HUES64 (cell line): ENCODE data around the gene TGM6.

Experiments
- H3K27ac ChIP-seq: 2 replicates; pipeline ENCODE4 v1.7.0; 2013; ENCODE audit warnings: low read depth, low read length, inconsistent platforms
- H3K27me3 ChIP-seq: 2 replicates; pipeline ENCODE4 v1.6.1; 2013; ENCODE audit warnings: mild to moderate bottlenecking, low read length; ENCODE audit not compliant: insufficient read depth
- H3K36me3 ChIP-seq: 2 replicates; pipeline ENCODE4 v1.6.1; 2013; ENCODE audit warnings: mild to moderate bottlenecking, low read length; ENCODE audit not compliant: insufficient read depth
- H3K4me1 ChIP-seq: 2 replicates; pipeline ENCODE4 v1.6.1; 2013; ENCODE audit warnings: mild to moderate bottlenecking, low read length, moderate library complexity; ENCODE audit not compliant: insufficient read depth
- H3K4me3 ChIP-seq: 2 replicates; pipeline ENCODE4 v1.5.1; 2013; ENCODE audit warnings: mild to moderate bottlenecking, low read length, moderate library complexity
- H3K9ac ChIP-seq: 2 replicates; pipeline ENCODE4 v1.6.1; 2013; ENCODE audit warnings: mild to moderate bottlenecking, low read depth, low read length
- H3K9me3 ChIP-seq: 2 replicates; pipeline ENCODE4 v1.6.1; 2013; ENCODE audit warnings: low read depth, low read length; ENCODE audit not compliant: insufficient read depth
- WGBS: fragments of 150-250, 120-280 bp; methylation state at CpG from one replicate; pipeline ENCODE4 v1.1.7; 2013; ENCODE audit warnings: missing lambda C conversion rate; 5-methylcytosine and 5-hydroxymethylcytosine counted together

TGM6 gene

GRCh38 chr20:2341336-2341735 lies 39.4 kb upstream of the TGM6 start:
- Histone ChIP-seq H3K9ac (no peak overlapping the region), H3K27me3 (no peaks in the 10 kb centered on the region), H3K36me3 (no peaks in the 10 kb centered on the region), H3K9me3 (0 out of 2 replicates have a peak, but pooled peaks cover 2% of the 10 kb centered on the region), H3K4me1 (no peaks in the 10 kb centered on the region), H3K4me3 (no peak overlapping the region), H3K27ac (no peak overlapping the region)
- 90% methylated on average over 7 of the region's 7 CpGs for WGBS

- Histone ChIP-seq H3K4me3 (no peak overlapping the region), H3K27me3 (no peaks in the 10 kb centered on the region), H3K9ac (no peak overlapping the region), H3K27ac (no peak overlapping the region), H3K9me3 (0 out of 2 replicates have a peak, but pooled peaks cover 2% of the 10 kb centered on the region), H3K36me3 (no peaks in the 10 kb centered on the region), H3K4me1 (no peaks in the 10 kb centered on the region)
- WGBS: 94% methylated on average over 3 of the region's 3 CpGs
Measured at GRCh38 chr20:2342243-2342642, 38.5 kb upstream of the TGM6 start.

- no peak overlapping the region for H3K4me3 ChIP-seq
- no peak overlapping the region for H3K27ac ChIP-seq
- no peak overlapping the region for H3K9ac ChIP-seq
- no peaks in the 10 kb centered on the region for H3K27me3 ChIP-seq
- H3K4me1 ChIP-seq: no peaks in the 10 kb centered on the region
- H3K36me3 ChIP-seq: no peaks in the 10 kb centered on the region
- 0 out of 2 replicates have a peak, but pooled peaks cover 2% of the 10 kb centered on the region for H3K9me3 ChIP-seq
- WGBS: 45% methylated on average over 3 of the region's 3 CpGs
Measured at GRCh38 chr20:2346188-2346587, 34.5 kb upstream of the TGM6 start.

- Histone ChIP-seq H3K27ac (no peak overlapping the region), H3K9me3 (0 out of 2 replicates have a peak, but pooled peaks cover 2% of the 10 kb centered on the region), H3K9ac (no peak overlapping the region), H3K4me1 (no peaks in the 10 kb centered on the region), H3K4me3 (no peak overlapping the region), H3K27me3 (no peaks in the 10 kb centered on the region), H3K36me3 (no peaks in the 10 kb centered on the region)
- 91% methylated on average over 5 of the region's 5 CpGs for whole genome bisulfite sequencing
Measured at GRCh38 chr20:2348336-2348735, 32.4 kb upstream of the TGM6 start.

- H3K36me3 ChIP-seq: no peaks in the 10 kb centered on the region
- H3K4me1 ChIP-seq: no peaks in the 10 kb centered on the region
- H3K27ac ChIP-seq: no peak overlapping the region
- 77% methylated on average over 4 of the region's 4 CpGs for WGBS
- no peaks in the 10 kb centered on the region for H3K27me3 ChIP-seq
- H3K4me3 ChIP-seq: no peak overlapping the region
- H3K9me3 ChIP-seq: no peaks in the 10 kb centered on the region
- H3K9ac ChIP-seq: no peak overlapping the region
Measured at GRCh38 chr20:2349801-2350200, 30.9 kb upstream of the TGM6 start.

- no peak overlapping the region for H3K27ac ChIP-seq
- no peaks in the 10 kb centered on the region for H3K4me1 ChIP-seq
- H3K9me3 ChIP-seq: no peaks in the 10 kb centered on the region
- H3K4me3 ChIP-seq: no peak overlapping the region
- 67% methylated on average over 5 of the region's 5 CpGs for WGBS
- no peaks in the 10 kb centered on the region for H3K27me3 ChIP-seq
- no peak overlapping the region for H3K9ac ChIP-seq
- no peaks in the 10 kb centered on the region for H3K36me3 ChIP-seq
Measured at GRCh38 chr20:2350606-2351005, 30.1 kb upstream of the TGM6 start.

- Histone ChIP-seq H3K4me1 (no peaks in the 10 kb centered on the region), H3K36me3 (no peaks in the 10 kb centered on the region), H3K9me3 (no peaks in the 10 kb centered on the region), H3K4me3 (no peak overlapping the region), H3K9ac (no peak overlapping the region), H3K27ac (no peak overlapping the region), H3K27me3 (no peaks in the 10 kb centered on the region)
- 88% methylated on average over 3 of the region's 3 CpGs for WGBS
Measured at GRCh38 chr20:2353231-2353630, 27.5 kb upstream of the TGM6 start.

GRCh38 chr20:2357114-2357513 lies 23.6 kb upstream of the TGM6 start:
- no peaks in the 10 kb centered on the region for H3K27me3 ChIP-seq
- 0 out of 2 replicates have a peak, but pooled peaks cover 9% of the 10 kb centered on the region for H3K9me3 ChIP-seq
- H3K9ac ChIP-seq: no peak overlapping the region
- no peaks in the 10 kb centered on the region for H3K4me1 ChIP-seq
- WGBS: 85% methylated on average over 2 of the region's 2 CpGs
- H3K4me3 ChIP-seq: no peak overlapping the region
- H3K27ac ChIP-seq: no peak overlapping the region
- no peaks in the 10 kb centered on the region for H3K36me3 ChIP-seq

- Histone ChIP-seq H3K9me3 (0 out of 2 replicates have a peak, but pooled peaks cover 9% of the 10 kb centered on the region), H3K36me3 (no peaks in the 10 kb centered on the region), H3K9ac (no peak overlapping the region), H3K27ac (no peak overlapping the region), H3K4me3 (no peak overlapping the region), H3K4me1 (no peaks in the 10 kb centered on the region), H3K27me3 (no peaks in the 10 kb centered on the region)
- WGBS: 100% methylated on average over 3 of the region's 3 CpGs
Measured at GRCh38 chr20:2358006-2358405, 22.7 kb upstream of the TGM6 start.

GRCh38 chr20:2361035-2361593 lies 19.6 kb upstream of the TGM6 start:
- H3K4me1 ChIP-seq: no peaks in the 10 kb centered on the region
- no peaks in the 10 kb centered on the region for H3K27me3 ChIP-seq
- 0 out of 2 replicates have a peak, but pooled peaks cover 9% of the 10 kb centered on the region for H3K9me3 ChIP-seq
- H3K9ac ChIP-seq: no peak overlapping the region
- no peak overlapping the region for H3K27ac ChIP-seq
- no peak overlapping the region for H3K4me3 ChIP-seq
- H3K36me3 ChIP-seq: no peaks in the 10 kb centered on the region

- no peaks in the 10 kb centered on the region for H3K36me3 ChIP-seq
- H3K4me3 ChIP-seq: no peak overlapping the region
- no peaks in the 10 kb centered on the region for H3K27me3 ChIP-seq
- H3K27ac ChIP-seq: no peak overlapping the region
- no CpG with 5 or more reads among the region's 2 CpGs for WGBS
- H3K9ac ChIP-seq: no peak overlapping the region
- H3K4me1 ChIP-seq: no peaks in the 10 kb centered on the region
- H3K9me3 ChIP-seq: 0 out of 2 replicates have a peak, but pooled peaks cover 9% of the 10 kb centered on the region
Measured at GRCh38 chr20:2363187-2363586, 17.5 kb upstream of the TGM6 start.

- Histone ChIP-seq H3K4me3 (no peak overlapping the region), H3K9ac (no peak overlapping the region), H3K4me1 (no peaks in the 10 kb centered on the region), H3K27ac (no peak overlapping the region), H3K27me3 (no peaks in the 10 kb centered on the region), H3K36me3 (no peaks in the 10 kb centered on the region), H3K9me3 (0 out of 2 replicates have a peak, but pooled peaks cover 9% of the 10 kb centered on the region)
- WGBS: 64% methylated on average over 1 of the region's 1 CpG
Measured at GRCh38 chr20:2363587-2363986, 17.1 kb upstream of the TGM6 start.
